Astrocyte (in vitro differentiated cells and primary cell): ENCODE results near the gene GSG1L.

Experiments
- CTCF ChIP-seq: IDR thresholded peaks from 2 replicates; pipeline ENCODE4 v1.5.1; 2011; ENCODE audit warnings: low read depth, mild to moderate bottlenecking, inconsistent platforms, low read length, moderate library complexity; ENCODE audit not compliant: insufficient read depth
- EZH2 ChIP-seq: IDR thresholded peaks from 2 replicates; pipeline ENCODE4 v1.6.1; 2012; ENCODE audit warnings: mild to moderate bottlenecking, low read length, inconsistent platforms; ENCODE audit not compliant: insufficient read depth

- TF ChIP-seq CTCF (no peak), EZH2 (no peak)
Observed at GRCh38 chr16:27820646-27821345, 242.7 kb downstream of the GSG1L start.
